Stimulated activated CD8-positive, alpha-beta memory T cell treated with anti-CD3 and anti-CD28 coated beads, Interleukin-15, amount 100 ng/mL, for 1 hour (primary cell): Measurements from ENCODE around the gene LIF.

Experiments
- DNase-seq: peaks from one replicate; pipeline ENCODE4 v3.0.0-alpha.2; 2020; ENCODE audit warnings: low read depth

The LIF gene

DNA sequence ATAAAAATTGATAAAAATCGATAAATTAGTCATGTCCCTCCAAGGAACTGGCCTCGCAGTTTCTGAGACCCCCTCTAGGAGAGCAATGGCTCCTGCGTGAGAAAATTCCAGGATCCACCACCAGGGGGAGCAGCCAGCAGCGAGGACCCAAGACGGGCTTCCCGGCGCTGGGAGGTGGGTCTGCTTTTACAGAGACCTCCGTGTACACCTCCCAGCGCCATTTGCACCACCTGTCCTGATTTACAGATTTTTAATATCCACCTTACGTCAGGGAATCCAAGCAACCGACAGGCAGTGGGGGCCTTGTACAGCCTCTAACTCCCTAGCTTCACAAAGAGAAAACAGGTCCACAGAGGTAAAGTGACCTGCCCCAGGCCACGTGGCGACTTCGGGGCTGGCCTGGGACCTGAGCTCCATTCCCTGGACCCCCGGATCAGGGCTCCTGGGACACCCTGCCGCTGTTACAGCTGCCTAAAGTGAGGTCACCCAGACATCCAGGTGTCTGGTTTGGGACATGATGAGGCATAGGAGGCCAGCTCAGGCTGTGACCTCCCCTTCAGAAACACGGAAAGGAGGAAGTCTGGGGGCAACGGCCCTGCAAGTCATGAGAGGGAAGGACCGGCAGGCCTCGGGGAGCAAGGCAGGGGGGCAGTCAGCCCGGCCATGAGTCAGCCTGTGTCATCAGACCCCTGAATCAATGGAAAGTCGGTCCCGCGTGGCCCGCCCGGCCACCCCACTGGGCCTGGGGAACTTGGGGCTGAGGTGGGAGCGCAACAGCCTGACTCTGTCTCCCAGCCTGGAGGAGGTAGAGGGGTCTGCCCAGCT, 16.6 kb upstream of the LIF start:
- peak; percentile 69 for DNase-seq

- DNase-seq = no peak
These were observed 15.6 kb upstream of the LIF start for GRCh38 chr22:30262112-30262511.

DNA sequence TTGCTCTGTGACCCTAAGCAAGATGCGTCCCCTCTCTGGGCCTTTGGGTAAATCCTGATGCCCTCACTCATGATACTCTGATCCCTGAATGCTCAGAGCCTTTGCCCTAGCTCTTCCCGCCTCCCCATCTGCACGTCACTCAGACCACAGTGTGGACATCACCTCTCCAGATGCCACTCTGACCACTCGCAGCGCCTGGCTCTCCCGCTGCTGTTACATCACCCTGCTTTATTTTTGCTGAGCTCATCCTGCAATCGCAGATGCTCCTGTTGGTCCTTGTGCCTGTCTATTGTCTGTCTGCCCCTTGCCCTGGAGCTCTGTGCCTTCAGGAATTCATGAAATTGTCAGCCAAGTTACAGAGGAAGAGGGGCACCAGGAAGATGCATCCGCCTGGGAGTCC, 14.6 kb upstream of the LIF start:
- DNase-seq = no peak

- DNase-seq = no peak
These were observed 14.1 kb upstream of the LIF start for GRCh38 chr22:30260682-30261081.

DNA sequence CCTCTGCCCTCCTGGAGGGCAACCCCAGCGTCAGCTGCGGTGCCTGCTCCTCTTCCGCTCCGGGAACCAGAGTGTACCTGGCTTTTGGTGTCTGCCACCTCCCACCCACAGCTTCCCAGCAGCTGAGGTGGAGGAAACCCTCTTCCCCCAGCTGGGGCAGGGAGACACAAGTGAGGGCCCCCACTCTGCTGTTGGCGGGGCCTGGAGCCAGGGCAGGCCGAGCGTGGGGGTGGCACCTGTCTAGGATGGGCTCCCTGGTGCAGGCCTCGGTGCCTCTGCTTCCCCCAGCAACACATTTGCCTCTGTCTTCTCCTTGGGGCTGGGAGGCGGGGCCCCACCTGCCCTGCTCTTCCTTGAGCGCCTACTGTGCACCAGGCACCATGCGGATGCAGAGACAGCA, 13.7 kb upstream of the LIF start:
- no peak for DNase-seq

DNA sequence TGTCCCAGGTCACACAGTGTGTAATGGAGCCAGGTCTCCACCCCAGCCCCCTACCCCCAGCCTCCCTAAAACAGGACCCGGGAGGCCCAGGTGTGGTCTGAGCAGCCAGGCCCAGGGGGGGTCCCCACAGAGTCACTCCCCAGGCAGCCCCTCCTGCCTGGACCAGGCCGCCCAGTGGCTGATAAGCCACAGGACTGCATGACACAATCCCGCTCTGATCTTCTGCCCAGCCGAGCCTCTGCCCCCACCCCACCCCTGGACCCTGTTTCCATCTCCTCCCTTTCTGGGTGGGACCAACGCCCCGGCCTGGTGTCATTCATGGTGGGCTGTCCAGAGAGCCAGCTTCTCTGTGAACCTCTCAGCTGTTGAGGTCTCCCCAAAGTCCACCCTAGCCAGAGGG, 7.8 kb upstream of the LIF start:
- no peak for DNase-seq

GRCh38 chr22:30253205-30253852, 6.8 kb upstream of the LIF start:
- no peak for DNase-seq

DNA sequence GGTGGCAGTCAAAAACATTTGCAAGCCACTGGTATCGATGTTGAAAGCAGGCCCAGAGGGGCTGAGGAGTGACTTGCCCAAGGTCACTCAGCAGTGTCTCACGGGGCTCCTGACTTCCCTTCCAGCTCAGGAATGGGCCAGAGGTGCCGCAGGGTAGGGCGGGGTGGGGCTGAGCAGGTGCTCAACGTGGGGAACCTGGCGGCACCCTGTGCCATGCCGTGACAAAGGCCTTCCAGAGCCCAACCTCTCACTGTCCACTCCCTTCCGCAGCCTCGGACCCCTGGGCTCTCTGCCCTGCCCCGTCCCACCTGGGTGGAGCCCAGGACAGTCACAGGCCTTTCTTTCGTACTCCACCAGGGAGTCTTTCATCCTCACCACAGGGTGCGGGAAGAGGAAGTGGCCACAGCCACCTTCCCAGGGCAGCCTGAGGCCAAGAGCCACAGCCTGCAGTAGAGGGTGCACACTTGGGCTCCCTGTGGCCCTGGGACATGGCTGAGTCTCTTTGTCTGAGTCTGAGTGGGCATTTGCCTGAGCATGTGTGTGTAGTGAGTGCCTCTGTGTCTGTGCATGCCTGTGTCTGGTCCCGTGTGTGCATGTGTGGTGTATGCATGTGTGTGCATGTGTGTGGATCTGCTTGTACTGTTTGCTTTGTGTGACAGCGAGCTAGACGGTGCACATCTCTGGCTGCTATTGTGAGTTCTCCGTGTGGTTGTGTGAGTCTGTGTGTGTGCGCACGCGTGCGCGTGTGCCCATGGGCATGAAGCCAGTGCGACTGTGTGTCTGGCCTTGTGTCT, 6.0 kb upstream of the LIF start:
- no peak for DNase-seq

DNA sequence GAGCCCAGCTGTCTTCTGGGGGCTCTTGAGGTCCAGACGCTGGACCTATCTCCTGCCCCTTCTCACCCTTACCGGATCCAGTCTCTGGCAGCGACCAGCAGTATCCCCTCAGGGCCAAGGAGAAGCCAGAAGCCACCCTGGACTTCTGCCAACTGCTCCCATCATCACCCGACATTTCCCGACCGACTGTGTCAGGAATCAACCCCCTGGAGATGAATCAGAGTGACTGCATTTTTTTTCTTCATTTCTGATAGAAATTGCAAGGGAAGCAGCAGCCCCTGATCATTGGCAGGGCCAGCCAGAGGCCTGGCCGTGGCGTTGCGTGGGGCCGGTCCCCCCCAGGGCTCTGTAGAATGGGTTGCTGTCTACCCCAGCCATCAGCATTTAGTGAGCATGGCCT, 5.2 kb upstream of the LIF start:
- DNase-seq = no peak

DNA sequence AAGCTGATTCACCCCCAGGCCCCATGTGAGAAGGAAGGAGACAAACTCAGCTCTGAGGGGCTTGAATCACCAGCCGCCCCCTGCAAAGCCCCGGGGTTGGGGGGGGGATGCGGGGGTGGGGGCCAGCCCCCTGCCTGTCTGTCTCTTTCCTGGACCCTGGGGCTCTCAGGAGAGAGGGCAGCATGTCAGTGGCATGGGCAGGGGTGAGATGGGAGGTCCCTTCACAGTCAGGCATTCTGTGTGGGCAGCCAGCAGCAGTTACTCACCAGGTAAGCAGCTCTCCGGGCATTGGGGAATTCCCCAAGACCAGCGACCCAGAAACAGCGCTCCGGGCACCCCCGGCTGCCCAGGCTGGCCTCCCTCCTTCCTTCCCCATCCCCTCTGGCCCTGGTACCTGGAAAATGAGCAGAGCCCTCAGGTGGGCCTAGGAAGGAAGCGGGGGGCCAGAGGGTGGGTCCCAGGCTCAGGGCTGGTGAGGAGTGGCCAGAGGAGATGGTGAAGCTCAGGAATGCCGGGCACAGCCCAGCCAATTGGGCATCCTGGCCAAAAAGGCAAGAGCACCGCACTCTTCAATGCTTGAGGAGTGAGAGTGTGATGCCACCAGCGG, 4.2 kb upstream of the LIF start:
- DNase-seq = no peak

DNA sequence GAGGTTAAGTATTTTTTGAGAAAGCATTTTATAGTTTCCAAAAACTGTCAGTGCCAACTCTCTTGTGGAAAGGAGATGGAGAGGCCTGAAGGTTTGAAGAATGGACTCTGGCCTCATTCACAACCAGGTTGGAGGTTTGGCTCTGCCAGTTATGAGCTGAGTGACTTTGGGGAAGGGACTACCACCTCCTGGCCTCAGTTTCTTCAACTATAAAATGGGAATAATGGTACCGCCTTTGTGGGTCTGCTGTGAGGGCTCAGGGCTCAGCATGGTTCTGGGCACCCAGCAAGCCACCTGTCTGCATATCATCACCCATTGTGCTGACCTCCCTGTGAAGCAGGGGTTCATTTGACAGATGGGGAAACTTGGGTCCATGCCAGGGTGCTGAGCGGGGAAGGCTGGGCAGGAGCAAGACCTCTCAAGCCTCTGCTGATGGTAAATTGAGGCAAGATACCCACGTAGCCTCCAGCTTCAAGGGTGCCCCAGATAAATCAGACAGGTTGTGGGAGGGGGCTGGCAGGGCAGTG, 3.5 kb upstream of the LIF start:
- DNase-seq = no peak

DNA sequence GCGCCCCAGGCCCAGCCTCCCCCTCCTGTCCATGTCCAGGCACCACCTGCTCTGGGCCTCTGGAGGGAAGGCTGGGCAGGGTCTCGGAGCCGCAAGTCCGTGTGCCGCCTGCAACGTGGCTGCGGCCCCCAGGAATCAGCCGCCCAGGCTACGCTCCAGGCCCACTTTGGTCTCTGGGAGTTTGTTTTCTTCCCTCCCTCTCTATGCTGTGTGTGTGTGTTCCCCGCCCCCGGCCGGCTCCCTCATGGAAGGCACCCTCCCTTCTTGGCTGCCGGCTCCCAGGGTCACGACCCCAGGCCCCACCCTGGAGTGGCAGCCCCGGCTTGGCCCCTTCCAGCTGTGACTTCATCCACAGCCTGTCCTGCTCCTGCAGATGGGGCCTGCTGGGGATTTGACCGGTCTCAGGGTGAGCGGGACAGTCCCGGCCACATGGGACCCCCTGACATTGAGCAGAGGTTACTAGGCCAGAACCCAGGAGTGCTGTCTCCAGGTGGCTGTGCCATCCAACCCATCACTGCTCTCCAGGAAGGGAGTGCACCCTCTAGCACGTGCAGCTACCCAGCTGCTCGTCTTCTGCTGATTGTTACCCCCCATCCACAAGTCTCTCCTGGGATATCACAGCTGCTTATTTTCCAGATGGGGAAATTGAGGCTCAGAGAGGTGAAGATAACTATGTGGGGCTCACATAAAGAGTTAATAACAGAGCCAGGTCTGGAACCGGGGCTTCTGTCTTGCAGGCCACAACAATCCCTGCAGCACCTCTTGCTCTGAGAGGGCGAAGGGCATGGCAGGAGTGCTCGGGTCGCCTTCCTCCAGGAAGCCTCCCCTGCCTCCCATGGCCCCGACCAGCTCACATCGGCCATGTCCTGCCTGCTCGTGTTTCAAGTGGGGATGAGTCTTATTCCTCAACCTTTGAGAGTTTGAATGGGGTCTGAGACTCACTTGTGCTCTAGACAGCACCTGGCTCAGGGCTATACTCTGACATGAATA, 2.8 kb upstream of the LIF start:
- DNase-seq = no peak

- no peak for DNase-seq
These were observed 1.9 kb upstream of the LIF start for GRCh38 chr22:30248484-30248883.

DNA sequence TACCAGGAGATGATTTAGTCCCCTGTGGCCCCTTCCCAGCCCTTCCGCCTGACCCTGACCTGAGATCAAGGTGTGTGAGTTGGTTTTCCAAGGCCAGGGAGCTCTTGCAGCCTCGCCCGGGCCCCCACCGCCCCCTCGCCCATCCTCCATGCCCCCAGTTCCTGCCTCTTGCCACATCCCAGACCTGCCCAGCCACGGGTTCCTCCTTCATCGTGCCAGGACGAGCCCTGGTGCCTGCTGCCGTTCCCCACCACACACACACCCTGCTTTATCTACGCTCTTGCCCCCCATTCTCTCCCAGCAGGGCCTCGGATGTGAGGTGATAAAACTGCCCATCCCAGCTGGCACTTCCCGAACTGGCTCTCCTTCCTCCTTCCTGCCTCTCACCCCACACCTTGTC, 1.4 kb upstream of the LIF start:
- DNase-seq = no peak

- no peak for DNase-seq
These were observed 1.0 kb upstream of the LIF start for GRCh38 chr22:30247561-30247960.

GRCh38 chr22:30246814-30247376, 336 bp upstream of the LIF start:
- DNase-seq = no peak

GRCh38 chr22:30245181-30245984, 1.2 kb downstream of the LIF start:
- no peak for DNase-seq

- no peak for DNase-seq
These were observed 1.9 kb downstream of the LIF start for GRCh38 chr22:30244641-30245040.

DNA sequence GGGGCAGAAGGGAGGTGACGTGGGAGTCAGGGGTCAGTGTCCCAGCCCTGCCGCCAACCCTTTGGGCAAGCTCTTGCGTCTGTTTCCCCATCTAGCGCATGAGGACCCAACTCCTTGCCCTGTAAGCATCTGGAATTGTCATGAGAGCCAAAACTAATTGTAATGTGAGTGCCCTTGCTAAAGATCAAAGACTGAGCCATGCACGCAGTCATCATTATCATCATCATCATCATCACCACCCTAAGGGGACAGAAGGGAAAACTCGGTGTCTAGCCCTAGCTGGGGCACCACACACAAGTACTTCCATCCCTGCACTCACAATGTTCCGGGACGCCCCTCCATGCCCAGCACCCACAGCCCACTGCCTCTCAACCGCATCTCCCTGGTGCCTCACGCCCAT, 2.5 kb downstream of the LIF start:
- no peak for DNase-seq

GRCh38 chr22:30243661-30244060, 2.9 kb downstream of the LIF start:
- DNase-seq = no peak
